HG02938 (cell line): ENCODE data around the gene HOXB4.

ENCODE experiments used
- ATAC-seq: cut with Tn5 transposase; IDR thresholded peaks from one replicate; pipeline ENCODE4 v1.9.1; 2021; ENCODE audit warnings: mild to moderate bottlenecking, moderate library complexity; ENCODE audit not compliant: unreplicated experiment

The HOXB4 gene

DNA sequence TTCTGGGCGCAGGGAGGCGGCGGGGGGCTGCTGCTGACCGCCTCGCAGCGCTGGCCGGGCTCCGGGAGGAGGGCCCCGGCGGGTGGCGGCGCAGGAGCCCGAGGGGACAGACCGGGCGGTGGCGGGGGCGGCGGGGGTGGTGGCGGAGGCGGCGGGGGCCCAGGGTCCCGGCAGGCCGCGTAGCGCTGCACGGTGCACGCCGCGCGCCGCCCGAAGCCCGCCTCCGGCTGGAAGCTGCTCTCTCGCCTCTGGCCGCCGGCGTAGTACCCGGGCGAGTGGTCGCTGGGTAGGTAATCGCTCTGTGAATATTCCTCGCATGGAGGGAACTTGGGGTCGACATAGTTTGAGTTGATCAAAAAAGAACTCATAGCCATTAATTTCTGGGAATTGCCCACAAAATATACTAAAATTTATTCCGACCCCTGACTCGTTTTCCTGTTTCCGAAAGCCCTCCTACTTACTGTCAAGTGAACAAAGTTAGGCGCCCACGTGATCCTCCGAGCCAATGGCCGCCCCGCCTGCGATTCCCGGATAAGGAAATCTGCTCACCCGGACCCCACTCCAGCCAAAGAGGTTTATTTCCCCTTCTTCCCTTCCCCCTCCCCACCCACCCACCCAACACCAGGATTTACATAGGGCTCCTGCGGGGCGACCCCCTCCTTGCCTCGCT is at the start of gene HOXB4:
Gene HOXB4 (minus strand): TSS at position 405 of the 670 bp plus-strand sequence. CDS start 31 bp downstream, at position 374.
- peak; percentile 53 for ATAC-seq

DNA sequence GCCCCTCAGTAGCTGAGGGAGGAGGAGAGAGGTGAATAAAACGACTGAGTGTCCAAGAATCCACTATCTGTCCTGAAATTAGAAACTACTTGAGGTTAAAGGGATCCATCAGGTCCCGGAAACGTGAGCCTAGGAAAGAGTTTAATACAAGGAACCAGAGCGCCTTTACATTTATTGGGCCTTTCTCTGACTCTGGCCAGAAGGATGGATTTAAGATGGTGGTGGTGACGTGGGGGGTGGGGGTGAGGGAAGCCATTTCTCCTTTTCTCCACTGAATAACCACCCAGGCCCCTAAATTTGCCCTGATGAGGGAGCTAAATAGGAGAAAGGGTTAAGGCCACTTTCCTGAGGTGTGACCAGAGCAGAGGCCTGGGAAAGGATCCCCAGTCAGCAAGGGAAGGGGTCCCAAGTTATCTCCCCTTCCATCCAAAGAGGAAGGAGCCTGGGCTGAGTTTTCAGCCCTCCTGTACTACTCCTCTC is 49.0 kb upstream of the HOXB4 start:
- no peak for ATAC-seq

DNA sequence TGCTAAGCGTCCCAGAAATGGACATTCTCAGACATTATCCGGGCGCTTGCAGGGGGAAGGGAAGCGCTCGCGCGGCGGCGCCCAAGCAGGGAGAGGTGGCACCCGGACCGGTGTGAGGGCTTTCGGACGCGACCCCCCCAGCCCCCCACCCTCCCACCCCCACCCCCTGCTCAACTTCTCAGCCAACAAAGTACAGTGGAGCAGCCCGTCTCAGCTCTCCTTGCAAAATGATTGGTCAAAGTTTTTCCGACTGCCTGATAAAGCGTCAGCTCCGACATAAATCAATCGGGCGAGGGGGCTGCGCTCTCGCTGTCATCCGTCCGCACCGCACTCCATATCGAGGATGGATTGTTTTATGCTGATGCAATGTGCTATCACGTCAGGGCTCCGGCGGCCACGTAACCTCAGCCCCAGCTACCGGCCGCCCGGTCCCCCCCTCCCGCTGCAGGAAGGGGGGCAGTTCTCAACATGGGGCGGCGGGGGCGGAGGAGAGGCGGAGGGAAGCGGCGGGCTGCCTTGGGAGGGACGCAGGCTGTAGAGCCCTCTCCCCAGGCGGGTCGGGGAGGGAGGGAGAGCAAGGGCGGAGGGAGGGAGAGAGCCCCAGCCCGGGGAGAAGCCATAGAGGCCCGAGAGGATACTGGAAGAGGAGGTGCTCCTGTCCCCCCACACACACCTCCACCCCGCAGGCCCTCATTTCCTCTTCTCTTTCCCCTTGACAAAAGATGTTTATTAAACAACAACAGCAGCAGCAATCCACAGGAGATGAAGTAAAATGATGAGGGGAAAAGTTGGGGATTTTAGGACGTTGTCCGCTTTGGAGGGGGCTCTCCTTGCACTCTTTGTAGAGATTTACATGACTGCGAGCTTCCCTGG is 48.3 kb upstream of the HOXB4 start, which contains the start of gene HOXB9:
Gene HOXB9 (minus strand): TSS at position 114 of the 873 bp plus-strand sequence. CDS start 89 bp downstream, at position 25.
- ATAC-seq, result no peak

DNA sequence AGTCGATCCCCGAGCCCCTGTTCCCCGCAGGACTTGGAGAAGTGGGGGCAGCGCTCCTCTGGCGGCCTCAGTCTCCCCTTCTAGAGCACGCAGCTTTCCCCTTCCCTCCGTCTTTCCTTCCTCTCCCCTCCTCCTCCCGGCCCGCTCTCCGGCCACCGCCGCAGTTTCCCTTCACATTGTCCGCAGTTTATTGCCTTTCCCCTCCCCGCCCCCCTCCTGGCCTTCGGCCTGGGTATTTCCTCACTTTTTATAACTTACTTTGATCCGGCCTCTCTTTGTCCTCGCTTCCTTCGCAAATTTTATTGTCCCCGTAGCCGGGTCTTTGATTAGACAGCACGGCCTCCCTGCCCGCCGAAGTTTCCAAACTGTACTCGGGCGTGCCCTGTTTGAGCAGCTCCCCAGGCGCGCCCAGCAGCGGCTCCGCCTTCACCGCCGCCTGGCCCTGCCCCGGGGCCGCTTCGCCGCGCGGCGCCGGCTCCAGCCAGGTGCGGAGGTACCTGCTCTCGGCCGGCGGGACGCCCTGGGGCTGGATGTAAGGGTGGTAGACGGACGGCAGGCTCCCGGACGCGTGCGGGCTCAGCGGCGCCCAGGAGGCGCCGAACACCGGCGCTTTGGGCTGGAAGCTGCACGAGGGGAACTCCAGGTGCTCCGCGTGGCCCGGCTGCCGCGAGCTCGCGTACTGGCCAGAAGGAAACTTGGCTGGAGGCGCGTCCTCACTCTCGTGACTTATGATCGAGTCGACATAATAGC is 47.5 kb upstream of the HOXB4 start:
- no peak for ATAC-seq

DNA sequence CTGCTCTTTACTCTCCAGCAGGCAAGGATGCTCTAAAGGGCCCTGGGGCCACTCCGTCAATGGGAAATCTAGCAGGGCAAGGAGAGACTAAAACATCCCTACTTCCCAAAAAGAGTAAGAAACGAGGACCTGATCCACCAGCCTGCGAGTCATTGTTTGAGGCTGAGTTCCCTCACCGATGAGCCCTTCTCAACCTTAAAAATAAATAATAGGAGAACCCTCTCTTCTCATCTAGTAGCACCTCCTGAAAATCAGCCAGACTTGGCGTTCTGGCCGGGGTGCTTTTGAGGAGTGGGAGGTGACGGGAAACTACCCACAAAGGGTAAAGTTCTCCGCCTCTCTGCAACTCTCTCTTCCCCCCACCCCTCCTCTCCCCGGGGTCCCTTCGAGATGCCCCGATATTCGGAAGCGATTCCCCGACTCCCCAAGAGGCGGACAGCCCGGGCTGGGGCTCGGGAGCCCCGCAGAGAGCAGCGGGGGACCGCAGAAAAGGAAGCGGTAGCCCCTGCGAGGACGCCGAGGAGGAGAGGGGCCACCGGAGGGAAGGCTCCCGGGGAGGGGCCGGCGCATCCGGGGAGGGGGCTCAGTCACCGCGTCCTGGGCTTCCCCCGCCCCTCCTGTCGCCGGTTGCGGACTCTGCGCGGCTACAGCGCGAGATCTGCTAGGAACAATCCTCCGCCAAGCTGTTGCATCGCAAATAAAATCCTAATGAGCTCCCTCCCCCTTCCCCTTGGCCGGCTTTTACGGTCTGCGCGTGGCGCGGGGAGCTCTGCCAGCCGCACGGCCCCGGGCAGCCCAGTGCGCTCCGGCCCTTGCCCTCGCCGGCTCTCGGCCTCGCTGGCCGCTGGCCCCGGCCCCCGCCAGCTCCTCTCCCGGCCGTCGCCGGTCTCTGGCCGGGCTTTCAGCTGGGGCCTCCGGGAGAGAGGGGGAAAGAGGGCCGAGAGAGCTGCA is 46.7 kb upstream of the HOXB4 start:
- ATAC-seq, result no peak

DNA sequence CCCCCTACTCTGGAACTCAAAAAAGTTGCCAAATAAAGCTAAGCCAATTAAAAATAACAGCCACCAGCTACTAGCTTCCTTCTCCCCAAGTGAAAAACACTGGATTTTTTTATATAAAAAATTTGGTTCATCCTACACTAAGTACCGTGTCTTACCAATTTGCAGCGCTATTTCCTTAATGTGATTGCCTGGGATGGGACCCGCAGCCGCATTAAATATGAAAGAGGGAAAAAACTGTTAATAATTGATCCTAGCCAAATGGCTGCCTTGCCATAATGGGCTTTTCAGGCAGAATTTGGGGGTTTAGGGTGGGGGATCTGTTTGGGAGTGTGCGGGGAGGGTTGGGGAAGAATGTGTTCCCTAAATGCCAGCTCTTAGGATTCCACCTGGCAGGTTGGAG is 46.0 kb upstream of the HOXB4 start:
- no peak for ATAC-seq

DNA sequence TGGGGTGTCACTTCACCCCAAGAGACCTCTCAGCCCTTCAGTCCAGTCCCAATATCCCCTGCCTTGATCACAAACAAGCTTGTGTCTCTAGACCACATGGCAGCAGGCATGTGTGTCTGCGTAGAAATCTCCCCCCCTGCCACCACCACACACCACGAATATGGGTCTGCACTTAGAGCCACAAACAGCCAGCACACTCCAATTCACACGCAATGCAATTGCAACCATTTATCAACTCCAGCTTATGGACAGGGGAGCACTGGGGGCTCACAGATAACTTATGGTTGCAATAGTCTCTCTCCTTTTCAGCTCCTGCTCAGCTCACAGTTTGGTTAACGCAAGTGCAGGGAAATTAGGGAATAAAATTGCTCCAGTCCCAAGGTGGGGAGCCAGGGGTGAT is 45.4 kb upstream of the HOXB4 start:
- ATAC-seq, result no peak

DNA sequence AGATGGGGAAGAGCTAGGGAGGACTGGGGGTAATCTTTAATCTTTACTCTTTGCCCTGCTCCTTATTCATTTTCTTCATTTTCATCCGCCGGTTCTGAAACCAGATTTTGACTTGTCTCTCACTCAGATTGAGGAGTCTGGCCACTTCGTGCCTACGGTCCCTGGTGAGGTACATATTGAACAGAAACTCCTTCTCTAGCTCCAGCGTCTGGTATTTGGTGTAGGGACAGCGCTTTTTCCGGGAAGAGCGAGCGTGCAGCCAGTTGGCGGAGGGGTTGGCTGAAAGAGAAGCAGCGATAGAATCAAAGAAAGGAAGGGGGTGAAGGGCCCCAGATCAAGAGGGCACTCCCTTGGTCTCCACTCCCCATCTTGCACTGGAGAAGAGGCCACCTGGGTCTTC is 44.7 kb upstream of the HOXB4 start:
- ATAC-seq, result no peak

DNA sequence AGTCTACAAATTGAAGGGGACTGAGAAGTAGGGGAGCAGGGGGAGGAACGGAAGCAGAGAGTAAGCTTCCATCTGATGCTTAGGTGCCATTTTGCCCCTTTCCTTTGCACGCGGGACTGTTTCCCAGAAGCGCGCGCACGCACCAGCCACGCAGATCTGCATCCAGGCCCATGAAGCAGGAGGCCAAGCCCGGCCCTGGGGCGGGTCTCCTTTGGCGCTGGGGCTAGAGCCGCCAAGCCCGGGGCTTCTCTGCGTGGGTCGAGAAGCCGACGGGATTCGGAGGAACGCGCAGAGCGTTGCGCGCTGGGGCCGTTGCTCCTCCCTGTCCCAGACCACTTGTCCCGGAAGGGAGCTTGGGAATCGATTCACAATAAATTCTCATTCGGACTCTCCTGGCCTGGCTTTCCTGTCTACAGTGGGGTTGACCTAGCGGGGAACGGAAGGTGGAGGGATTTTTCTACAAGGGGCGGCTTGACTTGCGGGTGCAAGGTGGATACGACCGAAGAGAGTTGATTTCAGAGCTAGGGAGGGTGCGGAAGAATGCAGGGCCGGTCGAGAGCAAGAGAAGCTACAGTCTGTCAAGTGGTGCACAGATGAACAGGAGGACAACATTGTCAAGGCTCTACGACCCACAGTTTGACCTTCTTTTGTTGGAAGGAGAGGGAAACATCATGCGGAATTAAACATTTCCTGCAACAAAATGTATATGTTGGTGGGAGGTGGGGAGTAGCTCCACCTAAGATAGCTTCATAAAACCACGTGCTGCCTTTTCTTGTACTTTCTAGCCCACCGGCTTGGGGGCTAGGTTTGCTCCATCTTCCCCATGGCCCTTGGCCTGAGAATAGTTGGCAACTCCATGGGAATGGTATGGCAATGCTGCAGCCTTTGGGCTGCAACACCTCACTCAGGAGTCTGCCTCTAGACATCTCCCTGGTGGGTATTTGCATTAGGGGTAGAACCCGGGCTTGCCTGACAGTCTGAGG is 43.6 kb upstream of the HOXB4 start:
- no peak for ATAC-seq

DNA sequence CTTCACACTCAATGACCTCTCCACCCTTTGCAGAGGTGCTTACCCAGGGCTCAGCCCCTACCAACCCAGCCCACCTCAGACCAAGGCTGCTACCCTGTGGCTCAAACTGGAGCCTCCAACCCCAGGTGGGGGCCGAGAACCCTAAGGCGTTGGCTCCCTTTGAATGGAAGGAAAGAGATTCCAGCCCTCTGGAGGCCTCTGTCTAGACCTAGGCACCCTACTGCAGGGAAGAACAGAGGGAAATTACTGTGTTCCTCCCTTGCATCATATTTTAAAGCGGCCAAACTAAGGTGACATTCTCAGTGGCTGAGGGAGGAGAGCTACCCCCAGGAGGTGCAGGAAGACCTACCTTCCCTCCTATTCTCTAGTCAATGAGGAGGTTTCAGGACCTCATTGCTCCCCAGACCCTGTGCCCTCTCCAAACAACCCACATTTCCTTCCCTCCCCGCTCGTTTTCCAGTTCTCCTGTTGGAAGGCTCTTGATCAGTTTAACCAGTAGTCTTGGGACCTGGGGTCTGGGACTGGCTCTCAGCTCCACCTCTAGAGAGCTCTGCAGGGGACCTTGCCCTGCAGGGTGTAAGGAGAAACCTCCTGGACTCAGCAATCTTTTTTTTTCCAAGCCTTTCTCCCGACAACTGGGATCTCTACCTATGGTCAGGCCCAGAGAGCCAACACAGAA is 42.5 kb upstream of the HOXB4 start:
- no peak for ATAC-seq

DNA sequence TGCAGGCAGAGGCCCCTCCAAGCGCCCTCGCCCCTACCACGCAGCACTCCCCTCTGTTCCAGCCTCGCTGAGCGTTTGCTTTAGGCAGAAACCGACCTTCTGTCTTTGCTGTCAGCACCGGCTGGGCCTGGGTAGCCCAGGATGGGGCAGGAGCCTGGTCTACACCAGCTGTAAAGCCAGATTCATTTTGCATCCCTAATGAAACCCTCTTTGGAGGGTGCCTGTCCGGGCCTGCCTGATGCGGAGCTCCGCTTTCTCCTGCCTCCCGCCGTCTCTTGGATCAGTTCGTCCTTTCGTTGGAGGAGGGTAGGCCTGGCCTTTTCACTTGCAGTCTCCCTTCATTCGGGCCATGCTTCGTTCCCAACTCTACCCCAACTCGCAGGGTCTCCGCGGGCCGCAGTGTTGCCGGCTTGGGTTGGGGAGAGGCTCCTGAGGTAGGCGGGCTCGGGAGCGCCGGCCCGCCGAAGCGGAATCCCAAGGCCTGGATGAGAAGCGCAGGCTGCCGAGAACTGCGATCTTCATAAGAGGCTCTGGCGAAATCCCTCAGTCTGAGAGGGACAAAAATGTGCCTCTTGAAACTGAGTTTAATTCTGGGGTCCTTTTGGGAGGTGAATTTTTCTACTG is 41.8 kb upstream of the HOXB4 start:
- ATAC-seq, result no peak

DNA sequence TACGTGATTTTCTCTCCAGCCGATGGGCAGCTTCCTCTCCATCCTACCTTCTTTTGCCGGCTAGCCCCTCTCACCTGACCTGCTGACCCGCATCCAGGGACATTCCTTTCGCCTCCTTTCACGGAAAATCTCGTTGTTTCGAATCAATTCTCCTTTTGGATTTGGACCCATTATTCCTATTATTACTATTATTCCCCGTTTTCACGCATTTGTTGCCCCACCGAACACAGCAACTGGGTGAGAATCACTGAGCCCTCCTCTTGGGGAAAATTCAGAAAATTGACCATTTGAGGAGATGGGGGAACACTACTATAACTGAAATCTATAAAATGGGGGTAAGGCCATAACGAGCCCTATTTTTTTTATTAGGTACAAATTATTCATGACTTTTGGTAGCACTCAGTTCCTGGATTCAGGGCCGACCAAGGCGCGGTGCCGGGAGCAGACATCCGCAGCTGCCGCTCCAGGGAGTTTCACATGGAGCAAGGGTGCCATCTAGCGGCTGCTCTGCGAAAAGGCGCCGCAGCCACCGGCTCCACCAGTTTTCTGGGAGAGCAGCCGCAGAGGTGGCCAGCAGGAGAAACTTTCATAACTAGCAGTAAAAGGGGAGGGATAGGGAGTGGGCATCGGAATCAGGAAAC is 40.2 kb upstream of the HOXB4 start:
- ATAC-seq, result no peak

DNA sequence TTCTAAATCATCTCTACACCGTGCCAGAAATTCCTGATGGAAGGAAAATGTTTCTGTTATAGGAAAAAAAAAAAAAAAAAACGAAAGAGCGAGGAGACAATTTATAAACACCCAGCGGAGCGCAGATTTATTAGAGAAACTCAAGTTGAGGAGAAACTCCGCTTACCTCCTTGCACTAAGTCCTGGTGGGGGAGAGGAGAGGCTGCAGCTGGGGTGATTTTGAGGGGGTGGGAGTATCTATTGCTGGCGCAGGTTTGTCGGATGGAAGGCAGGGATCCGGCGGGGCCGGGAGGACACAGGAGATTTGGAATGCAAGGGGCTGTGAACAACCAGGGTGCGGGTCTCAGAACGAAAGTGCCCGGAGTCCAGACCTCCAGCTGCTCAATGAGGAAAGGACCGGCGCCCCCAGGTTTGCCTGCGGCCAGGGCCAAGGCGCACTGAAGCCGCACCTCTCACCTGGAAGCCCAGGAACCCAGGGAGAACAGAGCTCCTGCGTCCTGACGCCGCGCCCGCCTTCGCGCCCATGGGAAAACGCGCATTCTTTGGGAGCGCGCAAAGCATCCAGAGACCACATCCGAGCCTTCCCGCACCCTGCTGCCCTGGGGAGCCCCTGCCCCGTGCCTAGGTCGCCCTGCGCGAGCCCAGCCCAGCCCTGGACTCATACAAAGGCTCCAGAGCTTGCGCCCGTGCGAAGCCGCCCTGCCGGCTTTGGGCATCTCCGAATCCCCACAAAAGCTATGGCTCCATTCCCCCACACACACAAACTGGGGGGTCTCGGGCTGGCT is 39.5 kb upstream of the HOXB4 start:
- no peak for ATAC-seq

DNA sequence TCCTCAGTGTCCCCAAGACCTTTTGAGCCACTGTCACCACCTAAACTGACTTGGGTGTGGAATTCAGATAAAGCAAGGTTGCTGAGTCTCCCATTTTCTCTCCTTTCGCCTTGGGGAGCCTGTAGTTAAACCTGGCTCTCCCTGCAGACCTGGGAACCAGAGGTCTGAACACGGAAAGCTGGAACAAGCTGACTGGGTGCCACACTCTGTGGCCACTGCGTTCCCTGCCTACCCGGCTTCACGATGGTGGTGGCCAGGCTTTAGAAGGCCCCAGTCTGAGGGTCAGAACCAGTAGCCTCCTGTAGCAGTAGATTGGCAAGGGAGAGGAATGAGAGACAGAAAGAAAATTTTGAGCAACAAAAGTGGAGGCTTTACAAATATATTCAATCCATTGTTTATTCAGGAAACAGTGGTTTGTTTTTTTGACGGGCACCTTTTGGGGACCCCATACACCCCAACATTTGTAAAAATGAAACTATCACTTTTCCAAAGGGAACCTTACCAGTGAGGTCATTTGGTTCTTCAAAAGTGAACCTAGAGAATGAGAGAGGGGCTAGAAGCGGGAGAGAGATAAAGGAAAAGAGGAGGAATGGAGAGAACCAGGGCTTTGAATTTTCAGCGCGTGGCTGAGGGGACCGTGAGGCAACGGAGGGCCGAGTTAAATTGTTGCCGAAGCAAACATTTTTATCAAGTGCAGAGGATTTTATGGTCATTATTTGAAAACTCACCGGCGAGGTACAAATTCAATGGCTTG is 38.7 kb upstream of the HOXB4 start:
- ATAC-seq, result no peak

DNA sequence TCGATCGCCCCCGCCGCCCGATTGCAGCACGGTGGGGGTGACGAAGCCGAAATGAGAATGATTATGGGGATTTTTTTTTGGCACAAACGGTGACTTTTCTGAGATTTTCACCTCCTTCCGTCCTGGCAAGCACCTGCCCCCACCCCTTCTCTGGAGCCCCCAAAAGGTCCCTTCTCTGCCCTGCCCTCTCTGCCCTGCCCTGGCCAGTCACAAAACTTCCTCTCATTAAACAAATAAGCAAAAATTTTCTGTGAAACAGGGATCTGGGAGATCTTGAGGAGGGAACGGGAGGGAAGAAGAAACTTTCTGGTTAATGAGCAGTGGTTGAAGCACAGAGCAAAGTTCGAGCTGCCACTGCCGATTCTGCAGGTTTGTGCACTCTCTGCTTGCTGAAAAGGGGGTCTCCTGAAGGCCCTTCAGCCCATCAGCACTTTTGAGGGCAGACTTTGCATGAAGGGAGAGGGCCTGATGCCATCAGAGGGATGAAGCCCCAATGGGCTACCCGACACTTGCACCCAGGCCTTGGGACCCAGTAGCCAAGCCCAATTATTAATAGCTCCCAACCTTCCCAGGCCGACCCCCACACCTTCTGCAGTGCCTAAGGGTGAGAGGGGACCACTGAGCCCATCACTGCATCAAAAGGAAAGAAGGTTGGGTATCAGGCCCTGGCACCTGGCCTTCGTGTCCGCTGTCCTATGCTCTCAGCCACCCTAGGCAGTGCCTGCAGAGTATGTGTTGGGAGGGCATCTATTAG is 38.0 kb upstream of the HOXB4 start:
- ATAC-seq, result no peak
